Measurements from ENCODE around the gene TGFBR2.

The TGFBR2 gene

DNA sequence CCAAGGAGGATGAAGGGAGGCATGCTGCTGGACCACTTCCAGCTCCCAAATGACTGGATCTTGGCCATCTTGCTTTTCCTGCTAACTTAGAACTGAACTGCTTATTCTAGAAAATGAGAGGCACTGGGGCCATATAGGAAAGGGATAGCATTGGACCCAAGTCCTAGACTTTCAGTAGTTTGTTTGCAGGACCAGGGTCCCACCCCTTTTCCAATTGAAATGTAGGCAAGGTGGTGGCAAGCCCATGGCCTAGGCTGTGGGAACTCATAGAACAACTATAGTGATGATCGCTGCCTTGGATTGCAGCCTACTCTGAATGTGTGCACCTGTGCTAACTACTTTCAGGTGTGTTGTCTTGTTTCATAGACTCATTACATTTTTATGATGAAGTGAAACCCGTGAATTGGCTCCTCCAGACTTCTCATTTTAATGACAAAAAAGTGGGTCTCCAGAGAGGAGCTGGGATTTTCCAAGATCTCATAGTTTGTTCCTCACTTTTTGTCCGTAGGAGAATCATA lies 50.3 kb downstream of the TGFBR2 start:
- TF ChIP-seq CTCF (IDR thresholded peaks at IDR 0.05; ENCODE audit: low read depth, low read length, missing control alignments) = no peak
- DNase-seq (ENCODE audit: low read depth) = no peak
- no peak overlapping the region for H3K4me3 ChIP-seq (ENCODE audit: low read depth, low read length)

DNA sequence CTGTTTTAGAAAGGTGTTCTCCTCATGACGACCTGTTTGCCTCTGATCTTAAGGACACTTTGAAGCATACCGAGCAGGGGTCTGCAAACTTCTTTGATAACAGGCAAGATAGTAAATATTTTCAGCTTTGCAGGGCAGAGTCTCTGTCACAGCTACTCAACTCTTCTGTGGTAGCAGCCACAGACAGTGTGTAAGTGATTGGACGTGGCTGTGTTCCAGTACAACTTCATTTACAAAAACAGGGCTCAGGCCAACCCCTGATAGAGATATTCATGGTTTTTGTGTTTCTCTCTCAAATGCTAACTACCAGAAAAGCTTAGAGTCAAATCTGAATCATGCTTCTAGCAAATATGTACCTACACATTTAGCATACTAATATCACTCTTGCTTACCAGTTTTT lies 51.5 kb downstream of the TGFBR2 start:
- H3K4me3 ChIP-seq (ENCODE audit: low read depth, low read length) = no peak overlapping the region
- DNase-seq (ENCODE audit: low read depth) = no peak
- no peak for TF ChIP-seq CTCF (IDR thresholded peaks at IDR 0.05; ENCODE audit: low read depth, low read length, missing control alignments)

- TF ChIP-seq CTCF (IDR thresholded peaks at IDR 0.05; ENCODE audit: low read depth, low read length, missing control alignments) = no peak
- DNase-seq (ENCODE audit: low read depth) = no peak
- no peak overlapping the region for H3K4me3 ChIP-seq (ENCODE audit: low read depth, low read length)
Measured at GRCh38 chr3:30658328-30659052, 52.1 kb downstream of the TGFBR2 start.

GRCh38 chr3:30659270-30660130 lies 53.1 kb downstream of the TGFBR2 start:
- TF ChIP-seq CTCF (IDR thresholded peaks at IDR 0.05; ENCODE audit: low read depth, low read length, missing control alignments) = no peak
- no peak overlapping the region for H3K4me3 ChIP-seq (ENCODE audit: low read depth, low read length)
- DNase-seq (ENCODE audit: low read depth) = no peak

DNA sequence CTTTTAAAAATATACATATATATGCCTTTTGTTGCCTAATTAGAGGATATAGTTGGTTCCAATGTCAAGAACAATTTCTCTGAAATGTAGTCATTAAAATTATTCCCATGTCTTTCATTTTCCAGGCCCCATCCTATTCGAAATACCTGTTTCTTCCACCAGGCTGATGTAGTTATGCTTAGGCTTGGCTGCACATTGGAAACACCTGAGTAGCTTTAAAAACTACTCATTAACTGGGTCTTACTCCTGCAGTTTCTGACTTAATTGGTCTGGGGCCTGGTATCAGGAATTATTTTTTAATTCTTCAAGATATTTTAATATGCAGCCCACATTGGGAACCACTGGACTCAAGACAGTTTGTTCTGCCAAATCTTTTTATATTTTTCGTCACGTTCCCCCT lies 53.7 kb downstream of the TGFBR2 start:
- H3K4me3 ChIP-seq (ENCODE audit: low read depth, low read length) = no peak overlapping the region
- no peak for DNase-seq (ENCODE audit: low read depth)
- TF ChIP-seq CTCF (IDR thresholded peaks at IDR 0.05; ENCODE audit: low read depth, low read length, missing control alignments) = no peak

GRCh38 chr3:30660656-30661055 lies 54.3 kb downstream of the TGFBR2 start:
- no peak overlapping the region for H3K4me3 ChIP-seq (ENCODE audit: low read depth, low read length)
- no peak for DNase-seq (ENCODE audit: low read depth)
- no peak for TF ChIP-seq CTCF (IDR thresholded peaks at IDR 0.05; ENCODE audit: low read depth, low read length, missing control alignments)
